ENCODE results near the gene JAM3. TPM values are rescaled to one million over a fixed set of nuclear protein-coding genes. Genes with fewer than 3 reads are reported as not detected.

The JAM3 gene
- total and polyA plus RNA-seq, 9 of the 15 experiments (the other 6 are each of a cell fraction or from before 2014, with no cell fraction given): 0.22 to 0.76 (median 0.40) TPM

Other genes with a start within 250 kb of the JAM3 start
- not detected in 2 replicates for gene SPATA19, start 223.6 kb upstream of the JAM3 start, total RNA-seq (2014; rRNA removed)
- gene SPATA19, start 223.6 kb upstream of the JAM3 start, total RNA-seq (2014; rRNA removed; fragmentation: Illumina TruSeq; extraction: Trizol): not detected in 2 replicates
- not detected in 2 replicates for gene SPATA19, start 223.6 kb upstream of the JAM3 start, total RNA-seq (2015; rRNA removed; fragmentation: Illumina TruSeq; extraction: Trizol)
- gene SPATA19, start 223.6 kb upstream of the JAM3 start, total RNA-seq (2021): not detected in 2 replicates
- gene SPATA19, start 223.6 kb upstream of the JAM3 start, polyA plus RNA-seq (2011; rRNA removed): not detected in 2 replicates
- not detected in 2 replicates for gene SPATA19, start 223.6 kb upstream of the JAM3 start, polyA plus RNA-seq (2014; fragmentation: Illumina TruSeq; extraction: Trizol)
- gene SPATA19, start 223.6 kb upstream of the JAM3 start, polyA plus RNA-seq (2014; fragmentation: Nextera tagmentation; extraction: Ambion mirVana): not detected
- gene SPATA19, start 223.6 kb upstream of the JAM3 start, polyA plus RNA-seq (2014; rRNA removed): not detected in 2 replicates
- not detected in 2 replicates for gene IGSF9B, start 112.1 kb upstream of the JAM3 start, total RNA-seq (2014; rRNA removed)
- gene IGSF9B, start 112.1 kb upstream of the JAM3 start, total RNA-seq (2014; rRNA removed; fragmentation: Illumina TruSeq; extraction: Trizol): not detected in 2 replicates
- not detected in 2 replicates for gene IGSF9B, start 112.1 kb upstream of the JAM3 start, total RNA-seq (2015; rRNA removed; fragmentation: Illumina TruSeq; extraction: Trizol)
- 0.04 and 0.09 TPM in 2 replicates for gene IGSF9B, start 112.1 kb upstream of the JAM3 start, total RNA-seq (2021)
- gene IGSF9B, start 112.1 kb upstream of the JAM3 start, polyA plus RNA-seq (2011; rRNA removed): not detected in 2 replicates
- gene IGSF9B, start 112.1 kb upstream of the JAM3 start, polyA plus RNA-seq (2014; fragmentation: Illumina TruSeq; extraction: Trizol): not detected in 2 replicates
- gene IGSF9B, start 112.1 kb upstream of the JAM3 start, polyA plus RNA-seq (2014; fragmentation: Nextera tagmentation; extraction: Ambion mirVana): not detected
- not detected in 2 replicates for gene IGSF9B, start 112.1 kb upstream of the JAM3 start, polyA plus RNA-seq (2014; rRNA removed)
- 44.7 and 63.0 TPM in 2 replicates for gene NCAPD3, start 154.9 kb downstream of the JAM3 start, total RNA-seq (2014; rRNA removed)
- 58.4 and 58.6 TPM in 2 replicates for gene NCAPD3, start 154.9 kb downstream of the JAM3 start, total RNA-seq (2014; rRNA removed; fragmentation: Illumina TruSeq; extraction: Trizol)
- gene NCAPD3, start 154.9 kb downstream of the JAM3 start, total RNA-seq (2015; rRNA removed; fragmentation: Illumina TruSeq; extraction: Trizol): 59.1 and 61.1 TPM in 2 replicates
- gene NCAPD3, start 154.9 kb downstream of the JAM3 start, total RNA-seq (2021): 76.4 and 76.5 TPM in 2 replicates
- gene NCAPD3, start 154.9 kb downstream of the JAM3 start, polyA plus RNA-seq (2011; rRNA removed): 50.8 and 80.6 TPM in 2 replicates
- 60.4 and 68.3 TPM in 2 replicates for gene NCAPD3, start 154.9 kb downstream of the JAM3 start, polyA plus RNA-seq (2014; fragmentation: Illumina TruSeq; extraction: Trizol)
- 10 to 100 TPM; 23.6 to 39.8 TPM for gene NCAPD3, start 154.9 kb downstream of the JAM3 start, polyA plus RNA-seq (2014; fragmentation: Nextera tagmentation; extraction: Ambion mirVana)
- gene NCAPD3, start 154.9 kb downstream of the JAM3 start, polyA plus RNA-seq (2014; rRNA removed): 57.8 and 61.7 TPM in 2 replicates
- 25.0 and 33.0 TPM in 2 replicates for gene VPS26B, start 155.6 kb downstream of the JAM3 start, total RNA-seq (2014; rRNA removed)
- gene VPS26B, start 155.6 kb downstream of the JAM3 start, total RNA-seq (2014; rRNA removed; fragmentation: Illumina TruSeq; extraction: Trizol): 19.3 and 22.4 TPM in 2 replicates
- 26.8 and 27.4 TPM in 2 replicates for gene VPS26B, start 155.6 kb downstream of the JAM3 start, total RNA-seq (2015; rRNA removed; fragmentation: Illumina TruSeq; extraction: Trizol)
- 35.4 and 35.7 TPM in 2 replicates for gene VPS26B, start 155.6 kb downstream of the JAM3 start, total RNA-seq (2021)
- 31.1 and 43.3 TPM in 2 replicates for gene VPS26B, start 155.6 kb downstream of the JAM3 start, polyA plus RNA-seq (2011; rRNA removed)
- gene VPS26B, start 155.6 kb downstream of the JAM3 start, polyA plus RNA-seq (2014; fragmentation: Illumina TruSeq; extraction: Trizol): 34.5 and 34.8 TPM in 2 replicates
- 1 to 10 TPM; 3.5 to 4.6 TPM for gene VPS26B, start 155.6 kb downstream of the JAM3 start, polyA plus RNA-seq (2014; fragmentation: Nextera tagmentation; extraction: Ambion mirVana)
- gene VPS26B, start 155.6 kb downstream of the JAM3 start, polyA plus RNA-seq (2014; rRNA removed): 26.2 and 27.5 TPM in 2 replicates
- 68.3 and 79.8 TPM in 2 replicates for gene THYN1, start 184.3 kb downstream of the JAM3 start, total RNA-seq (2014; rRNA removed)
- gene THYN1, start 184.3 kb downstream of the JAM3 start, total RNA-seq (2014; rRNA removed; fragmentation: Illumina TruSeq; extraction: Trizol): 104 and 113 TPM in 2 replicates
- gene THYN1, start 184.3 kb downstream of the JAM3 start, total RNA-seq (2015; rRNA removed; fragmentation: Illumina TruSeq; extraction: Trizol): 103 and 106 TPM in 2 replicates
- 54.9 and 56.2 TPM in 2 replicates for gene THYN1, start 184.3 kb downstream of the JAM3 start, total RNA-seq (2021)
- gene THYN1, start 184.3 kb downstream of the JAM3 start, polyA plus RNA-seq (2011; rRNA removed): 58.0 and 93.7 TPM in 2 replicates
- gene THYN1, start 184.3 kb downstream of the JAM3 start, polyA plus RNA-seq (2014; fragmentation: Illumina TruSeq; extraction: Trizol): 100 and 124 TPM in 2 replicates
- gene THYN1, start 184.3 kb downstream of the JAM3 start, polyA plus RNA-seq (2014; fragmentation: Nextera tagmentation; extraction: Ambion mirVana): 100 to 1,000 TPM; 229 to 279 TPM
- 80.1 and 80.4 TPM in 2 replicates for gene THYN1, start 184.3 kb downstream of the JAM3 start, polyA plus RNA-seq (2014; rRNA removed)
- 17.7 and 22.5 TPM in 2 replicates for gene ACAD8, start 184.5 kb downstream of the JAM3 start, total RNA-seq (2014; rRNA removed)
- 19.6 and 20.1 TPM in 2 replicates for gene ACAD8, start 184.5 kb downstream of the JAM3 start, total RNA-seq (2014; rRNA removed; fragmentation: Illumina TruSeq; extraction: Trizol)
- 16.3 and 18.1 TPM in 2 replicates for gene ACAD8, start 184.5 kb downstream of the JAM3 start, total RNA-seq (2015; rRNA removed; fragmentation: Illumina TruSeq; extraction: Trizol)
- 20.2 and 23.5 TPM in 2 replicates for gene ACAD8, start 184.5 kb downstream of the JAM3 start, total RNA-seq (2021)
- gene ACAD8, start 184.5 kb downstream of the JAM3 start, polyA plus RNA-seq (2011; rRNA removed): 21.1 and 31.6 TPM in 2 replicates
- gene ACAD8, start 184.5 kb downstream of the JAM3 start, polyA plus RNA-seq (2014; fragmentation: Illumina TruSeq; extraction: Trizol): 17.8 and 20.7 TPM in 2 replicates
- gene ACAD8, start 184.5 kb downstream of the JAM3 start, polyA plus RNA-seq (2014; fragmentation: Nextera tagmentation; extraction: Ambion mirVana): 10 to 100 TPM in 1 of 2 experiments, 1 to 10 TPM in 1; 6.5 to 11.5 TPM
- 34.0 and 34.1 TPM in 2 replicates for gene ACAD8, start 184.5 kb downstream of the JAM3 start, polyA plus RNA-seq (2014; rRNA removed)
- gene GLB1L3, start 207.3 kb downstream of the JAM3 start, total RNA-seq (2014; rRNA removed): 0.20 and 3.3 TPM in 2 replicates
- 0.51 and 1.3 TPM in 2 replicates for gene GLB1L3, start 207.3 kb downstream of the JAM3 start, total RNA-seq (2014; rRNA removed; fragmentation: Illumina TruSeq; extraction: Trizol)
- gene GLB1L3, start 207.3 kb downstream of the JAM3 start, total RNA-seq (2015; rRNA removed; fragmentation: Illumina TruSeq; extraction: Trizol): 0.43 and 0.72 TPM in 2 replicates
- 0.27 and 0.36 TPM in 2 replicates for gene GLB1L3, start 207.3 kb downstream of the JAM3 start, total RNA-seq (2021)
- gene GLB1L3, start 207.3 kb downstream of the JAM3 start, polyA plus RNA-seq (2011; rRNA removed): 0.08 and 0.67 TPM in 2 replicates
- 0.40 and 0.59 TPM in 2 replicates for gene GLB1L3, start 207.3 kb downstream of the JAM3 start, polyA plus RNA-seq (2014; fragmentation: Illumina TruSeq; extraction: Trizol)
- under 1 TPM; 0.18 to 0.30 TPM for gene GLB1L3, start 207.3 kb downstream of the JAM3 start, polyA plus RNA-seq (2014; fragmentation: Nextera tagmentation; extraction: Ambion mirVana)
- gene GLB1L3, start 207.3 kb downstream of the JAM3 start, polyA plus RNA-seq (2014; rRNA removed): 0.49 and 0.59 TPM in 2 replicates